ENCODE measurements around the gene WEE1.
A peak's percentile ranks its signal among the peaks of the same experiment; 100 is the strongest.
"Not testable (repeated sequence)": the region's sequence is repeated elsewhere in the genome, so short reads cannot be mapped to it uniquely, and the experiment has no call there.

Gene WEE1

DNA sequence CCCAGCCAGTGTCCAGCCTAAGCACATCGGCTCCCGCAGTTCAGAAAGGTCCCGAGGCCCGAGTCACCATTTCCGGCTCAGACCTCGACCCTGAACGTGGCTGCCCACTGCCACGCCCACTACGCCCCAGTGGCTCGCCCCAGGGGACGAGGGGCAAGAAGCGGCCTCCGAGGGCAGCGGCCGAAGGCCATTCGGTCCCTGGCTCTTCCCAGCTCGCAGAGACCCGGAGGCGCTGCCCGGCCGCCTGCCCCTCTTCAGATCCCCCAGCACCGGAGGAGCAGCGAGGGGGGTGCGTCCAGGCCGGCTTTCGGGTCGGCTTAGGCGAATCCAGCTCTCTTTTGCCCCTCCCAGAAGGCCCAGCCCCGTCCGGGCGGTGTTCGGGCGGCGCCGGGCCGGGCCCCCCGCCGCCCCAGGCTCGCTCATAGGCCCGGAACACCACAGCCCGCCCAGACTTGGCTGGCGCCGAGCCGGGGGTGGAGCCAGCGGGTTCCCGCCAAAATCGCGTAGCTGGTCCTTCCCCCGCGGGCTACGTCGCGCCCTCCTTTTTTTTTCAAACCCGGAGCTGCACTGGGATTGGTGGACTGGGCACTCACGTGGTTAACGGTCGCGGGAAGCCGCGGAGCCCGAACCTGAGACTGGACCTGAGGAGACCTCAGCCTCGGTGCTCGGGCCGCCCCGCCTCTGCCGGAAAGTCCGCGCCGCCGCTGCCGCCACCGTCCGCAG lies at the start of gene WEE1:
Gene WEE1 (plus strand): TSS at position 619 of the 723 bp plus-strand sequence. CDS start 264 bp downstream, outside the sequence.
- peak; percentile 99 for DNase-seq

GRCh38 chr11:9524001-9524400 lies 49.5 kb upstream of the WEE1 start:
- DNase-seq: no peak

DNA sequence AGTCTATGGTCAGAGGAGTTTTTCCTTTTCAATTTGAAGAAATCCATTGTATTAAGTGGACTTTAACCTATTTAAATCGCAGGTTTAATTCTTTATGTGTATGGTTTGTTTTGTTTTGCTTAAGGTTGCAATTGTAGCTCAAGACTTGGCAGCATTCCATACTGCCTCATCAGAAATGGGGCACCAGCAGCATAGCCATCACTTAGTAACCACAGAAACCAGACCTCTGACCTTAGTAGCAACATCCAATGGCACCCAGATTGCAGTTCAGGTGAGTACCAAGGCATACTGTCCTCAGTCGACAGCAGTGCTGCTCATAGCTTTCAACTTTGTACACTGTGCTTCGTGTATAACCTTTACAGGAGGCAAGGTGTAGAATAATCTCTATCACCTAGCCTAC lies 48.4 kb upstream of the WEE1 start:
- no peak for DNase-seq

DNA sequence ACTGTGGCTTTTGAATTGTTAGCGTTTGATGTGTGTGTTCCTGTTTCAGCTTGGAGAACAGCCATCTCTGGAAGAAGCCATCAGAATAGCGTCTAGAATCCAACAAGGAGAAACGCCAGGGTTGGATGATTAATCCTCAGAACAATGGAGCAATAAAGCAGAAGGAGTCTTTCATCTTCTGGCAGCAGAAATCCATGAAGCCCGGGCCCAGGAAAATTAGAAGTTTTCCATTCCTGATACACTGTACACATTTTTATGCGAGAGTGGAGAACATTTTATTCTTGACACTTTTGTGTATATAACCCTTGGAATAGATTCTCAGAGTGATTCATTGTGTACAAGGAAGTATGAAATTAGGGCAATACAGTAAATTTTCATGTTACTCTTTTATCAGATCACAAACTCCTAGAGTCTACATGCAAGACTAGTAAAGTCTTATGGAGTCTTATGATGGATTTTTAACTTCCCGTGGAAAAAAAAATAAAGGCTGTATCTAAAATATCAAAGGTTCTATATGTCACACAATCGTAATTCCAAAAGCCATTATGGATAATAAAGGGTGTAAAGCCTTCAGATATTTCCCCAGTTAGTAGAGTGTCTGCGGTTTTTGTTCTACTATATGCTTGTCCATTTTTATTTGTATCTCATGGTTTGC lies 45.9 kb upstream of the WEE1 start:
- no peak for DNase-seq

- no peak for DNase-seq
Observed at GRCh38 chr11:9528136-9528501, 45.4 kb upstream of the WEE1 start.

DNA sequence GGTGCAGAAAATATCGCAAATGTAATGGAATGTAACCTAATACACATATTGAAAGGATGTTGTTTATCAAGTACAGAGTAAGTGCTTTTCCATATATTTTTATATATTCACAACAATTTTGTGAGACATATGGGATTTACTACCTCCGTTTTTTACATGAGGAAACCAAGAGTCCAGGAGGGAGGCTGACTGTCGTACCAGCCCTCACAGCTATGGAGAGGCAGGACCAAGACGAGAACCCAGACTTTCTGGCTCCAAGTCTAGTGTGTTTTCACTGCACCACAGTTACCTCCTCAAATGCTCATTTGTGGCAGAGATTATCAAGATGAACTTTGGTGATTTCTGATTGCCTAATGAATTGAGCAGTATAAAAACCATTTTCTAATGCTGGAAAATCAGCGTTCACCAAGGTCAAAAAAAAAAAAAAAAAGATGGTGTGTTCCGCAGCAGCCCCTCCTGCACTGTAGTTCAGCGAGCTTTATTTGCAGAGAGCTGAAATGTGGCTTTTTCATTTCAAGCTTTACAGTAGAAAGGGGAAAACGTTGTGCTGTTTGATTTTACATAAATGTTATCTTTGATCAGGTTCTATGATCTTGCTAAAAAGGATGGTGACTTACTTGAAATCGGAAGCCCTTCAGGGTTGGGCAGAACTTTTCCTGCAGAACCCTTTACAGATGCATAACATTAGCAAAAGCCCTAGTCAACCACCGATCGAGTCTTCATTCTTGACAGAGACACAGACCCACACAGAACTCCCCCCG lies 44.7 kb upstream of the WEE1 start:
- DNase-seq: no peak

DNA sequence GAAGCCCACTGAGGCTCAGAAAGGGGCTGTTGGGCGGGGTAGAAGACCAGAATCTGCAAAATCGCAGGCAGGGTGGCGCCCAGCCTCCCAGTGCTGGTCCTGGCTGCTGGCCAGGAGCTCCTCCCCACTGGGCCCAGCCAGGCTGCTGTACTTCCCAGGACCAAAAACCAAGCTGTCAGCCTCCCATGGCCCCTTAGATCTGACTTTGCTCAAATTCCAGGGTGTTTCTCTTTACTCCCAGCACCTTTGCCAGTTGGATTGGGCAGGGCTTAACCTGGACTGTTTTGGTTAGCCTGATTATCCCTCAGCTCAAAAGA lies 44.2 kb upstream of the WEE1 start:
- no peak for DNase-seq

DNA sequence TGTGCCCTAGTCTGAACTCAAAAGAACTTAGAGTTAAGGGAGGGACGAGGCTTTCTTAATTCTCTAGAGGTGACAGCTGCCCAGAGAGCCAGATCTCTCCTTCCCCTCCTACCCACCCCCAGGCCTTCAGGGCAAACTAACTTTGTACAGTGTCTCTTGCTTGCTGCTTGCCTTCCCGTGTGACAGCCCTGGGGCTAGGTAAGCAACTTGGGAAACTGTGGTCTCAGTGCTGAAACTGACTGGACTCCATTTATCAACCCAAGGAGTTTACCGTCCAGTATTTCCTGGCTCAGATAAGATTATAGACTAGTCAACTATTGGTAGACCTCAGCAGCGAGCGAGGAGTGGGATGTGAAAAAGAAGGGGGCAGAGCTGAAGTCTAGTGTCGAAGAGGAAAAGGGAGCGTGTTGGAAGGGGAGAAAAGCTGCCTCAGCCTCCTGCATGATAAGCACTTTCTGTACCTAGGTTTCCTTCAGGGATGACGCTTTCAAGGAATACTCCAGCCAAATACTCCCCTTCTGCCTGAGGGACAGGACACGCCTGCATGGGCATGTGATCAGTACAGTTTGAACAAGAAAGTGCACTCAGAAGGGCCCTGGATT lies 43.3 kb upstream of the WEE1 start:
- no peak for DNase-seq

GRCh38 chr11:9530901-9531625 lies 42.4 kb upstream of the WEE1 start:
- DNase-seq: no peak

DNA sequence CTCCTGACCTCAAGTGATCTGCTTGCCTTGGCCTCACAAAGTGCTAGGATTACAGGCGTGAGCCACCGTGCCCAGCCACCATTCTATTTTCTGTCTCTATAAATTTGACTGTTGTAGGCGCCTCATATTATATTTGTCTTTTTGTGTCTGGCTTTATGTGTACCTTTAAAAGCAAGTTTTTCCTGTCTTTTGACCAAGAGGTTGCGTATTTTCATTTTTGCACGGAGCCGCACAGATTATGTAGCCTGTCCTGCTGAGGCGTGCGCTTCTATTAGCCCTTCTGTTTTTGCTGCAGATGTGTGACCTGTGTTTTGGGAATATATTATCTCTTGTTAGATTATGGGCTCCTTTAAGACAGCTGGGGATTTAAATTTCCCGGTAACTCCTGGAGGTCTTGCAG lies 40.4 kb upstream of the WEE1 start:
- no peak for DNase-seq

- no peak for DNase-seq
Observed at GRCh38 chr11:9533736-9534473, 39.6 kb upstream of the WEE1 start.

DNA sequence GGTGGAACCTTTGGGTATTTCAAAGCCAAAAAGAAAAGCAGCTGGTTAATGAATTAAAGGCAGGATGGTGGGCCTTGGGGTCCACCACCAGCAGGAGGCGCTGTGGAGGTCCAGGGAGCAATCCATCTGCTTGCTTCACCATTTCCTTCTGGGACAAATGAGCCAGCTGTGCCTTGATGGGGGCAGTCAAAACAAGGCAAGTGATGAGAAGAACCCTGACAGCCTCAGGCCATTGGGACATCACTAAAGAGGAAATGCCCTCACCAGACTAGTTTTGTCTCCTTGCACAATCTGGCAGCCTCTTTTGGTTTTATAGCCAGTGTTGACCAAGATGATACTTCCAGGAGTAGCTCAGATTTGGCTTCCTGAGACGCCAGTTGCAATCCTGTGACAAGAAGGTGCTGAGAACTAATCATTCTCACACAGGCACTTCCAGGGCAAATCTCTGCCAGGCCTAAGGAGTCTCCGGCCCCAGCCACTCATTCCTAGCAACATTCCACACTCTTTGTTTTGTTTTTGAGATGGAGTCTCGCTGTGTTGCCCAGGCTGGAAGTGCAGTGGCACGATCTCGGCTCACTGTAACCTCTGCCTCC lies 38.2 kb upstream of the WEE1 start:
- DNase-seq: peak; percentile 93

DNA sequence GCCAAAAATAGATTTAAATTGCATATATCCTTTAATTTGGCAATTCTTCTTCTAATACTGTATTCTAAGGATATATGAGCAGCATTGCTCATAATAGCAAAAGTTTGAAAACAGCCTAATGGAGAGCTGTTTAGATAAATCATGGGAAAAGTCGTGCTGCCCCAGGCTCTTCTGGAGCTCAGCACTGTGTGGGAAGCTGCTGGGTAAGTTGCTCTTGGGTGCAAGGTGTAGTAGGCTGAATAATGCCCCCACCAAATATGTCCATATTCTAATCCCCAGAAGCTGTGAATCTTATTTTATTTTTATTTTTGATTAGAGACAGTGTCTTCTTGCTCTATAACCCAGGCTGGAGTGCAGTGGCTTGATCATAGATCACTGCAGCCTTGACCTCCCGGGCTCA lies 34.9 kb upstream of the WEE1 start:
- no peak for DNase-seq

DNA sequence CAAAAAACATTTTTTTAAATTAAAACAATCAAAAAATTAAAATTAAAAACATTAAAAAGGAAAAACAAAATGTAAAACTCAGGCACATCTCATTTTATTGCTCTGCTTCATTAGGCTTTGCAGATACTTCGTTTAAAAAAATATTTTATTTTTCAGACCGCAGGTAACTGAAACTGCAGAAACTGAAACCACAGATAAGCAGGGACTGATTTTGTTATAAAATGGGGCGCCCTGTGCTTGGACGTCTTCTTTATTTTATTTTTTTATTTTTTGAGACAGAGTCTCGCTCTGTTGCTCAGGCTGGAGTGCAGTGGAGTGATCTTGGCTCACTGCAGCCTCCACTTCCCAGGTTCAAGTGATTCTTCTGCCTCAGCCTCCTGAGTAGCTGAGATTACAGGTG lies 24.3 kb upstream of the WEE1 start:
- DNase-seq: not testable (repeated sequence)

- no peak for DNase-seq
Observed at GRCh38 chr11:9550191-9550628, 23.3 kb upstream of the WEE1 start.

- DNase-seq: no peak
Observed at GRCh38 chr11:9561279-9561982, 12.0 kb upstream of the WEE1 start.

GRCh38 chr11:9562716-9563115 lies 10.8 kb upstream of the WEE1 start:
- DNase-seq: no peak

DNA sequence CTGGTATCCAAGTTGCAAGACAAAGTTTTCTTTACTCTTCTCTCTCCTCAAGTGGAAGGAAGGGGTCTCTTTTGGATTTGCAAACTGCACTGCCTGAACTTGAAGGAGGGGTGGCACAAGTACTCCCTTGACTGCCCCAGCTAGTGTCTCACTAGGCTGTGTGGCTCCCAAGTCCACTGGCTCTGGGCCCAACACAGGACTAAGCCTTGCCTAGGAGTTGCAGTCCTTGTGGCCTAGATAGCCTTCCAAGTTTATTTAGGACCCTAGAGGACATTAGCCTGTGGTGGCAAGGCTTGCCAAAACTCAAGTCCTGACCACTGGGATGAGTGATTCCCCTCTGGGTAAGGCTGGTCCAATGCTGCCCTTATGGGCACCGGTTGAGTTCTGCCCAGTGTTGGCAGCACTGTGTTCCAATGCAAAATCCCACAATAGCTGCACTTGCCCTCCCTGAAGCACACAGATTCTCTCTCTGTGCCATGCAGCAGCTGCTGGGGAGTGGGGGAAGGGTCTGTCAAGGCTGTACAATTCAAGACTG lies 10.2 kb upstream of the WEE1 start:
- no peak for DNase-seq

GRCh38 chr11:9565822-9566560 lies 7.5 kb upstream of the WEE1 start:
- DNase-seq: peak; percentile 82

DNA sequence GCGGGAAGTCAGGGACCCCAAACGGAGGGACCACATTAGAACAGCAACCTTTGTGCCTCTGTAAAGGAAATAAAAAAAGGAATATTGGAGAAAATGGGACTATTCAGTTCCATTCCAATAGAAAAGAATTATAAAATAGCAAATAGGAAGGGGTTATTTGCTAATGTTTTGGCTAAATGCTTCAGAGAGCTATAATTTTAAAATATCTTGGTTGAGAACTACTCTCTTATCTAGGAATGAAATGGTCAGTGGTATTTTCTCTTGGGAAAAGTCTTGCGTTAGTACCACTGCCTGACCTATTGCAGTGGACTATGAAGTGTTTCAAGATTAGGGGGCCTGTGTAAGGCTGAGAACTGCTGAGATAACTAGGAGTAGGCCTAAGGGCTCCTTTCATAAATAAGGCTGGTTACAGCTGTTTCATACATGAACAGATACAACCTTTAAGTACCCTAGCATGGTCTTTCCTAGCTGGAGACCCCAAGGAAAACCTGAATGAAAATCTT lies 6.9 kb upstream of the WEE1 start:
- no peak for DNase-seq
